ENCODE data around the gene SMCO2. TPM values are rescaled to one million over a fixed set of nuclear protein-coding genes. Genes with fewer than 3 reads are reported as not detected.
A peak's percentile ranks its signal among the peaks of the same experiment; 100 is the strongest.

Gene SMCO2
- total and polyA plus RNA-seq, 7 experiments from 2014 or later = 0.99 TPM; not detected in 6

DNA sequence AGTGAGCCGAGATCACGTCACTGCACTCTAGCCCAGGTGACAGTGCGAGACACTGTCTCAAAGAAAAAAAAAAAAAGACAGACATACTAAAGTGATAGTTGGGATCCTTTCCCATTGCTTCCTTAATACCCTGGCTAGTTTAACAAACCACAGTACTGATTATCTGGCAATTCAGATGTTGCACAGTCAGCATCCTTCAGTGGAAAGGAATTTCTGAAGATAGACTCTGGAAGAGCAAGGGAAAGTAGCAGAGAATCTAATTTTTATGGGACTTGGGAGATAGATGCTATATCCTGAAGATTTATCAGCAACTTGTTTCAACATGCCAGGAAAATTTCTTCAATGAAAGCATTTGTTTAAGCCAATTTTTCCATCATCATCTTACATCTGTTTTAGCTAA lies 71.0 kb downstream of the SMCO2 start:
- intact Hi-C loops (cut with micrococcal nuclease) = no loop called here
- ATAC-seq (no peak), DNase-seq (no peak)
- Mint-ChIP-seq H3K27ac (no peak overlapping the region), H3K4me3 (no peak overlapping the region), H3K9me3 (peaks cover 0 to 2% (median 0%) of the 10 kb centered on the region in 11 donors), H3K27me3 (peaks cover 10 to 41% (median 15%) of the 10 kb centered on the region in 5 donors), H3K4me1 (peaks cover 3 to 14% (median 7%) of the 10 kb centered on the region in 7 donors), H3K36me3 (peaks cover 0 to 9% (median 0%) of the 10 kb centered on the region in 5 donors)
- ChIA-PET CTCF (no interaction called here), POLR2A (no interaction called here)
- Histone ChIP-seq H3K4me1 (ENCODE audit: control insufficient read depth in 2 of 2, insufficient read depth in 2 of 2, low read length in 2 of 2) (no peaks in the 10 kb centered on the region), H3K36me3 (ENCODE audit: control insufficient read depth in 2 of 3, insufficient read depth in 3 of 3, low read length in 3 of 3) (no peaks in the 10 kb centered on the region), H3K27me3 (ENCODE audit: control insufficient read depth in 2 of 2, insufficient read depth in 2 of 2, low read length in 2 of 2) (no peaks in the 10 kb centered on the region), H3K4me3 (ENCODE audit: low read length) (no peak overlapping the region), H3K9me3 (ENCODE audit: control insufficient read depth in 2 of 3, low read length in 3 of 3) (no peaks in the 10 kb centered on the region), H3K27ac (ENCODE audit: low read depth, low read length) (no peak overlapping the region)

DNA sequence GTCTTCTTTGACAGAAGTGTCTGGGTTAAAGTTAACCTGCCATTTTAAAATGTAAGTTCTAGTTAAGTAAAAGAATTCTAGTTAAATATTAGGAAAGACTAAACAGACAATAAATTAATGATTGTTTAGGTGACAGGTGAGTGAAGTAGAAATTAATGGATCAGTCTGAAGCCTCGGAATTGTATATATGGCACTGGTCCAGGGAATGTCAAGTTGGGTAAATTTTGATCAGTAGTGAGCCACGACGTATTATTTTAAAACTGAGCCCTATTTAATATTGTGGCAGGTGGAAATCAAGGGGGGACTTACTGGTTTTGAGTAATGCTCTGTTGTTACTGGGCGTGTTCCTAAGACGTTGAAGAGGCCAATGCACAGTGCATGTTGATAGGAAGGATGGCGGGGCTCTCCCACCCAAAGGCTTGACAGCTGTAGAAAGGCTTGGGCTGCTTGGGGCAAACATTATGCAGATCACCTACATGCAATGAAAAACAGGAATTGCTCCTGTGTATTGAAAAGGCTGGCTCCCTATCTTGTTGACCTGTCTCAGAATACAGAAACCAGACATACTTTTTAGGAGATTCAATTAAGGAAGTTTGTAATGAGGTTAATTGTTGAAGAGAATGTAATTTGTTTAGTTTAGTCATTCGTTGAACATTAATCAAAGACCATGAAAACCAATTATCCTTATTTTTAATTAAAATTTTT lies 71.6 kb downstream of the SMCO2 start:
- H3K4me3 ChIP-seq (ENCODE audit: low read length) = no peak overlapping the region
- CTCF ChIA-PET = no interaction called here
- no peak overlapping the region for H3K27ac Mint-ChIP-seq
- H3K9me3 ChIP-seq (ENCODE audit: control insufficient read depth in 2 of 3, low read length in 3 of 3) = no peaks in the 10 kb centered on the region
- peaks cover 3 to 19% (median 11%) of the 10 kb centered on the region in 7 donors for H3K4me1 Mint-ChIP-seq
- H3K27ac ChIP-seq (ENCODE audit: low read depth, low read length) = no peak overlapping the region
- peaks cover 10 to 41% (median 15%) of the 10 kb centered on the region in 5 donors for H3K27me3 Mint-ChIP-seq
- peaks cover 2 to 4% of the 10 kb centered on the region in 2 donors for H3K4me1 ChIP-seq (ENCODE audit: control insufficient read depth in 2 of 2, insufficient read depth in 2 of 2, low read length in 2 of 2)
- no peak overlapping the region for H3K4me3 Mint-ChIP-seq
- POLR2A ChIA-PET = no interaction called here
- intact Hi-C loops (cut with micrococcal nuclease) = no loop called here
- H3K27me3 ChIP-seq (ENCODE audit: control insufficient read depth in 2 of 2, insufficient read depth in 2 of 2, low read length in 2 of 2) = no peaks in the 10 kb centered on the region
- no peak for DNase-seq
- H3K9me3 Mint-ChIP-seq = peaks cover 0 to 2% (median 0%) of the 10 kb centered on the region in 11 donors
- peaks cover 0 to 9% (median 0%) of the 10 kb centered on the region in 5 donors for H3K36me3 Mint-ChIP-seq
- H3K36me3 ChIP-seq (ENCODE audit: control insufficient read depth in 2 of 3, insufficient read depth in 3 of 3, low read length in 3 of 3) = no peaks in the 10 kb centered on the region
- ATAC-seq = no peak

DNA sequence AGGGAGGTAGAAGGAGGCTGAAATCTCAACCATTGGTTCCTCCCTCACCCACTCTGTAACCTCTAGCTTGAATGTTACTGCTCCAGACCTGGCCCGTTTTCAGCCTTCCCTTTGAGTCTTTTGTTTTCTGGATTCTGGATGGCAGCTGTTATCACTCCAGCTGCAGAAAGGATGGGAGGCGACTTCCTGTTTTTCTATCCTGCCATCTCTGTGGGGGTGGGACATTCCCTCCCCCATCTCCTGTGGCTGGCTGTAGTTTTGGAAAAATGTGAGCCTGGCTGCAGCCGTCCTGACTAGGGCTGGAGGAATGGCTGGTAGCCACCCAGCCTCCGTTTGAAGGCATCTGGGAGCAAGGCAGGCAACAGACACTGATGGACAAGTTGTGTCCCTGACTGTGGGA lies 74.5 kb downstream of the SMCO2 start:
- Mint-ChIP-seq H3K4me3 (no peak overlapping the region), H3K27ac (peak overlapping the region in 4 of 9 donors; percentile 3 to 94 (median 43)), H3K4me1 (peaks cover 12 to 42% (median 28%) of the 10 kb centered on the region in 7 donors), H3K36me3 (peaks cover 0 to 6% (median 0%) of the 10 kb centered on the region in 5 donors), H3K27me3 (peaks cover 10 to 49% (median 15%) of the 10 kb centered on the region in 5 donors), H3K9me3 (peaks cover 0 to 2% (median 0%) of the 10 kb centered on the region in 11 donors)
- Histone ChIP-seq H3K9me3 (ENCODE audit: control insufficient read depth in 2 of 3, low read length in 3 of 3) (no peaks in the 10 kb centered on the region), H3K4me1 (ENCODE audit: control insufficient read depth in 2 of 2, insufficient read depth in 2 of 2, low read length in 2 of 2) (peaks cover 5 to 7% of the 10 kb centered on the region in 2 donors), H3K27me3 (ENCODE audit: control insufficient read depth in 2 of 2, insufficient read depth in 2 of 2, low read length in 2 of 2) (no peaks in the 10 kb centered on the region), H3K4me3 (ENCODE audit: low read length) (no peak overlapping the region), H3K36me3 (ENCODE audit: control insufficient read depth in 2 of 3, insufficient read depth in 3 of 3, low read length in 3 of 3) (no peaks in the 10 kb centered on the region), H3K27ac (ENCODE audit: low read depth, low read length) (no peak overlapping the region)
- ATAC-seq = no peak
- POLR2A ChIA-PET = no interaction called here
- DNase-seq = no peak
- intact Hi-C loops (cut with micrococcal nuclease) = loop anchor here (5.0 to 10.0 kb wide), 11 partner anchors 114 to 1406 kb away; partner anchors contain the start of genes KLHL42 (in 2 of the 2), MANSC4 (in 2 of the 2), BMAL2 (in 1 of the 2) and CCDC91 (in 1 of the 2)
- CTCF ChIA-PET = no interaction called here

DNA sequence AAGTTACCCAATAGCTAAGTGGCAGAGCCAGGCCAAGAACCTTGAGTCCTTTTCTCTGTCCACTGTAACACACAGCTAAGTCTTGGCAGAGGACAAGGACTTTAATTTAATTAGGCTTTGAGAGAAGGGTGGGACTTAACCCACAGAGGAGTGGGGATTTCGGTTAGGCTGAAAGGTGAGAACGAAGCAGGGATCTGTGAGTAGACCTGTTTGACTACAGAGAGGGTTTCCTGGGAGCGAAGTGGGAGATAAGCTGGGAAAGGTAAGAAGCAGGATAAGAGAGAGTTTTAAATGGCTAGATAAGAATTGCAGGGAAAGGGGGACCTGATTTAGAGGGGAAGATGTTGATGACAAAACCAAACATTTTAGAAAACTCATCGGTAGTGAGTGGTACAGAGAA lies 75.4 kb downstream of the SMCO2 start:
- H3K36me3 Mint-ChIP-seq = peaks cover 0 to 6% (median 0%) of the 10 kb centered on the region in 5 donors
- peaks cover 5 to 7% of the 10 kb centered on the region in 2 donors for H3K4me1 ChIP-seq (ENCODE audit: control insufficient read depth in 2 of 2, insufficient read depth in 2 of 2, low read length in 2 of 2)
- H3K27me3 ChIP-seq (ENCODE audit: control insufficient read depth in 2 of 2, insufficient read depth in 2 of 2, low read length in 2 of 2) = no peaks in the 10 kb centered on the region
- no peak overlapping the region for H3K27ac ChIP-seq (ENCODE audit: low read depth, low read length)
- no peaks in the 10 kb centered on the region for H3K9me3 ChIP-seq (ENCODE audit: control insufficient read depth in 2 of 3, low read length in 3 of 3)
- H3K4me3 ChIP-seq (ENCODE audit: low read length) = no peak overlapping the region
- no peaks in the 10 kb centered on the region for H3K36me3 ChIP-seq (ENCODE audit: control insufficient read depth in 2 of 3, insufficient read depth in 3 of 3, low read length in 3 of 3)
- DNase-seq (no peak), ATAC-seq (no peak)
- POLR2A ChIA-PET = no interaction called here
- H3K4me1 Mint-ChIP-seq = peaks cover 12 to 43% (median 28%) of the 10 kb centered on the region in 7 donors
- H3K4me3 Mint-ChIP-seq = peak overlapping the region in 8 of 10 donors; percentile 3 to 96 (median 22)
- no peaks in the 10 kb centered on the region for H3K9me3 Mint-ChIP-seq
- peaks cover 6 to 45% (median 9%) of the 10 kb centered on the region in 5 donors for H3K27me3 Mint-ChIP-seq
- CTCF ChIA-PET = no interaction called here
- peak overlapping the region in 7 of 9 donors; percentile 0 to 99 (median 66) for H3K27ac Mint-ChIP-seq
- intact Hi-C loops (cut with micrococcal nuclease) = loop anchor here (5.0 to 10.0 kb wide), 11 partner anchors 113 to 1407 kb away; partner anchors contain the start of genes KLHL42 (in 2 of the 2), MANSC4 (in 2 of the 2), BMAL2 (in 1 of the 2) and CCDC91 (in 1 of the 2)

DNA sequence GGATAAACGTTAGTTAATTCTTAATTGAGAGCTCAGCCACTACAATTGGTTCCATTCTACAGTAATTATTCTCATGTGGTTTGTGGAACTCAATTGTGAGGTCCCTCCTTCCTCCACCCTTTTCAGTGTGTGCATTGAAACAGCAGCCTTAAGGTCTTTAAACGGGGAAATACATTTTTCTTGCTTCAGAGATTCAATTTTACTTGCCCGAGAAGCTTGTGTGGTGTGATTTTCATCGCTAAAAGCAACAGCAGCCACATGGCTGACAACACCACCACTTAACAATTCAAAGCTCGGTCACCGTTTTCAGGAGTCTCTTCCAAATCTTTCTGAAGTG lies 76.7 kb downstream of the SMCO2 start:
- ChIA-PET CTCF (interaction anchor here (0.6 kb wide), 1 partner anchor 217 kb away, joined by 4 read pairs; no protein-coding TSS in a partner anchor), POLR2A (interaction anchor here (0.6 to 1.7 kb wide), 4 partner anchors 9 to 1532 kb away, joined by 3 to 7 read pairs (median 6); partner anchors contain the start of gene MED21)
- DNase-seq (peak in 1 of 9 donors; percentile 8), ATAC-seq (peak; percentile 7)
- Histone ChIP-seq H3K9me3 (ENCODE audit: control insufficient read depth in 2 of 3, low read length in 3 of 3) (no peaks in the 10 kb centered on the region), H3K4me1 (ENCODE audit: control insufficient read depth in 2 of 2, insufficient read depth in 2 of 2, low read length in 2 of 2) (peaks cover 5 to 7% of the 10 kb centered on the region in 2 donors), H3K36me3 (ENCODE audit: control insufficient read depth in 2 of 3, insufficient read depth in 3 of 3, low read length in 3 of 3) (no peaks in the 10 kb centered on the region), H3K4me3 (ENCODE audit: low read length) (peak overlapping the region; percentile 78), H3K27me3 (ENCODE audit: control insufficient read depth in 2 of 2, insufficient read depth in 2 of 2, low read length in 2 of 2) (no peaks in the 10 kb centered on the region), H3K27ac (ENCODE audit: low read depth, low read length) (peak overlapping the region; percentile 82)
- peaks cover 12 to 43% (median 28%) of the 10 kb centered on the region in 7 donors for H3K4me1 Mint-ChIP-seq
- no peaks in the 10 kb centered on the region for H3K9me3 Mint-ChIP-seq
- peak overlapping the region; percentile 89 to 99 (median 98) for H3K27ac Mint-ChIP-seq
- intact Hi-C loops (cut with micrococcal nuclease) = loop anchor here (1.0 to 10.0 kb wide), 13 partner anchors 25 to 1858 kb away; partner anchors contain the start of genes KLHL42 (in 2 of the 2), MANSC4 (in 2 of the 2), BMAL2 (in 1 of the 2) and CCDC91 (in 1 of the 2)
- H3K4me3 Mint-ChIP-seq = peak overlapping the region; percentile 95 to 99 (median 98)
- peaks cover under 1 to 40% (median 7%) of the 10 kb centered on the region in 5 donors for H3K27me3 Mint-ChIP-seq
- peaks cover 0 to 6% (median 0%) of the 10 kb centered on the region in 5 donors for H3K36me3 Mint-ChIP-seq

DNA sequence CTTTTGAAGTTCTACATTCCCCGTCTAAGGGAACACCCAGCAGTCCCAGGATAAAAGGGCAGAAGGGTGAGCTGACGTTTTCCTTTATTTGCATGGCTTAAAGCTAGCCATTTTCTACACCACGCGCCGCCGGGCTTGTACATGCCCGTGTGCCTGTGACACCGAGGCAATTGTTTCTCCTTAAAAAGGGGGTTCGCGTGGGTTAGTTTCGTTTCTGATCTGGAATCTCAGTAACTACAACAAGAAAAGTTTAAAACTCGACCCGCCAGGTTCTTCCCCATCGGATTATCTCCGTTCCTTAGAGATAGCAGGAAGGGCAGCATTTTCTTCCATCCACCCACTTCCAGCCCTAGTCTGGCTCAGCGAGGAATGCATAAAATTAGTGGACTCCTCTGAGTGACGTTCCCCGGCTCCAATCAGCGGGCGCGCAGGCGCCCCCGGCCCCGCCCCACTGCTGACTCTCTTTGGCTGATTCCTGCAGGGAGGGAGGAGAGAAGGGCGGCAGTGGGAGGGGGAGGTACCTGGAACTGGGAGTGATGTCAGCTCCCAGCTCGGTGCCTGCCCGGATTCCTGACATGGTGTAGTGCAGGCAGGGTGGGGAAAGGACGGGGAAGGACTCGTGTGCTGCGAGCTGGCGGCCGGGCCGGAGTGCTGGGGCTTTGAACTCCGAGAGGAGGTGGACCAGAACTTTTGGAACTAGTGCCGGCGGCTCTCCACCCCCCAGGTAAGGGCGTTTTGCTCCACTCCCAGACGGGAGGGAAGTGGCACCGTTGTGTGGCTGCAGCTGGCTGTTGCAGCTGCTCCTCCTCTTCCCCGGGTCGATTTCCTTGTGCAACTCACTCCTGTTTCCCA lies 77.3 kb downstream of the SMCO2 start, which contains the start of gene PPFIBP1:
PPFIBP1 (plus strand) TSS at position 565 of the 852 bp plus-strand sequence. CDS start 109,191 bp downstream, outside the sequence.
- H3K4me3 ChIP-seq (ENCODE audit: low read length) = peak within 1 kb of the TSS; percentile 78
- H3K4me1 Mint-ChIP-seq = peaks cover 12 to 43% (median 28%) of the 10 kb centered on the region in 7 donors
- CTCF ChIA-PET = interaction anchor here (0.6 kb wide), 1 partner anchor 1806 kb away, joined by 3 read pairs; no protein-coding TSS in a partner anchor
- peak; percentile 99 for ATAC-seq
- peaks cover 0 to 8% (median 0%) of the 10 kb centered on the region in 5 donors for H3K36me3 Mint-ChIP-seq
- peaks cover 0 to 39% (median 7%) of the 10 kb centered on the region in 5 donors for H3K27me3 Mint-ChIP-seq
- H3K4me1 ChIP-seq (ENCODE audit: control insufficient read depth in 2 of 2, insufficient read depth in 2 of 2, low read length in 2 of 2) = peaks cover 5 to 7% of the 10 kb centered on the region in 2 donors
- no peaks in the 10 kb centered on the region for H3K9me3 Mint-ChIP-seq
- peak within 1 kb of the TSS; percentile 89 to 99 (median 98) for H3K27ac Mint-ChIP-seq
- intact Hi-C loops (cut with micrococcal nuclease) = loop anchor here (1.0 to 10.0 kb wide), 21 partner anchors 10 to 1857 kb away; partner anchors contain the start of genes CCDC91 (in 2 of the 2), FGFR1OP2 (in 2 of the 2), ITPR2 (in 2 of the 2) and KLHL42 (in 2 of the 2)
- no peaks in the 10 kb centered on the region for H3K9me3 ChIP-seq (ENCODE audit: control insufficient read depth in 2 of 3, low read length in 3 of 3)
- no peaks in the 10 kb centered on the region for H3K27me3 ChIP-seq (ENCODE audit: control insufficient read depth in 2 of 2, insufficient read depth in 2 of 2, low read length in 2 of 2)
- peak within 1 kb of the TSS; percentile 95 to 99 (median 98) for H3K4me3 Mint-ChIP-seq
- DNase-seq = peak; percentile 81 to 95 (median 88)
- H3K27ac ChIP-seq (ENCODE audit: low read depth, low read length) = peak within 1 kb of the TSS; percentile 82
- no peaks in the 10 kb centered on the region for H3K36me3 ChIP-seq (ENCODE audit: control insufficient read depth in 2 of 3, insufficient read depth in 3 of 3, low read length in 3 of 3)
- POLR2A ChIA-PET = interaction anchor here (0.6 to 1.7 kb wide), 5 partner anchors 9 to 1531 kb away, joined by 3 to 7 read pairs (median 6); partner anchors contain the start of gene MED21
